Thymus (tissue), 11 donors: ENCODE data around the gene MAX. TPM values are rescaled to one million over a fixed set of nuclear protein-coding genes. Genes with fewer than 3 reads are reported as not detected.

Source experiments
- DNase-seq, 9 donors: peaks; one replicate each; pipeline ENCODE4 v3.0.0-alpha.2; 2013; ENCODE audit warnings: low spot score in 9 of 9, low read depth in 6 of 9, missing footprints in 1 of 9
- H3K27ac ChIP-seq, 2 donors: one replicate each; pipeline ENCODE4 v1.5.1; 2013; ENCODE audit warnings: control low read depth in 1 of 2, low read depth in 1 of 2, low read length in 1 of 2, mild to moderate bottlenecking in 1 of 2, moderate library complexity in 1 of 2
- H3K27me3 ChIP-seq, 2 donors: one replicate each; pipeline ENCODE4 v1.5.1; 2013; ENCODE audit warnings: low read length in 1 of 2; ENCODE audit not compliant: control insufficient read depth in 2 of 2, insufficient read depth in 1 of 2
- H3K36me3 ChIP-seq, 2 donors: one replicate each; pipeline ENCODE4 v1.5.1; 2013; ENCODE audit warnings: low read length in 1 of 2, mild to moderate bottlenecking in 1 of 2, moderate library complexity in 1 of 2; ENCODE audit not compliant: control insufficient read depth in 2 of 2, insufficient read depth in 2 of 2
- H3K4me1 ChIP-seq, 2 donors: one replicate each; pipeline ENCODE4 v1.5.1; 2013; ENCODE audit warnings: low read length in 2 of 2; ENCODE audit not compliant: control insufficient read depth in 2 of 2, insufficient read depth in 2 of 2
- H3K4me3 ChIP-seq, 2 donors: one replicate each; pipeline ENCODE4 v1.5.1; 2013; ENCODE audit warnings: low read length in 2 of 2, control low read depth in 1 of 2, mild to moderate bottlenecking in 1 of 2
- H3K9me3 ChIP-seq, 2 donors: one replicate each; pipeline ENCODE4 v1.5.1; 2013; ENCODE audit warnings: low read length in 1 of 2, mild to moderate bottlenecking in 1 of 2; ENCODE audit not compliant: control insufficient read depth in 2 of 2, insufficient read depth in 1 of 2
- WGBS: extraction: QIAGEN DNeasy Blood & Tissue Kit; methylation state at CpG from one replicate; pipeline ENCODE4 v1.1.7; 2013; 5-methylcytosine and 5-hydroxymethylcytosine counted together
- polyA plus RNA-seq: library from polyadenylated mRNA; stranded (reverse); fragments of 200-250 nt; gene quantifications from one replicate; pipeline ENCODE4 v1.2.3, GENCODE V29; 2013
- total RNA-seq: library from RNA; stranded (reverse); fragments of 120-200 nt; gene quantifications from one replicate; pipeline ENCODE4 v1.2.4, GENCODE V29; 2013
- donor health status: healthy.

MAX gene
- total and polyA plus RNA-seq, 2 donors: 61.5 to 104 TPM

- H3K36me3 ChIP-seq: no peaks in the 10 kb centered on the region
- H3K4me1 ChIP-seq: no peaks in the 10 kb centered on the region
- peaks cover 0 to 4% of the 10 kb centered on the region in 2 donors for H3K27me3 ChIP-seq
- 95% methylated on average over 5 of the region's 5 CpGs for WGBS
- no peak overlapping the region for H3K4me3 ChIP-seq
- no peak overlapping the region for H3K27ac ChIP-seq
- DNase-seq: no peak
- no peaks in the 10 kb centered on the region for H3K9me3 ChIP-seq
These were observed 39.2 kb upstream of the MAX start for GRCh38 chr14:65141523-65141922.

GRCh38 chr14:65137648-65138307 lies 35.5 kb upstream of the MAX start:
- Histone ChIP-seq H3K27me3 (no peaks in the 10 kb centered on the region), H3K27ac (no peak overlapping the region), H3K4me1 (peaks cover 4 to 9% of the 10 kb centered on the region in 2 donors), H3K9me3 (no peaks in the 10 kb centered on the region), H3K4me3 (no peak overlapping the region), H3K36me3 (no peaks in the 10 kb centered on the region)
- DNase-seq: no peak
- WGBS: 98% methylated on average over 9 of the region's 9 CpGs

GRCh38 chr14:65134651-65135579 lies 32.6 kb upstream of the MAX start:
- DNase-seq: peak in 6 of 9 donors; percentile 9 to 68 (median 26)
- H3K27me3 ChIP-seq: no peaks in the 10 kb centered on the region
- 33% methylated on average over 12 of the region's 12 CpGs for WGBS
- peak overlapping the region in 1 of 2 donors; percentile 2 for H3K27ac ChIP-seq
- no peak overlapping the region for H3K4me3 ChIP-seq
- H3K4me1 ChIP-seq: peaks cover 4 to 9% of the 10 kb centered on the region in 2 donors
- no peaks in the 10 kb centered on the region for H3K9me3 ChIP-seq
- H3K36me3 ChIP-seq: no peaks in the 10 kb centered on the region

GRCh38 chr14:65132855-65133254 lies 30.5 kb upstream of the MAX start:
- 97% methylated on average over 8 of the region's 8 CpGs for WGBS
- H3K36me3 ChIP-seq: no peaks in the 10 kb centered on the region
- no peak overlapping the region for H3K4me3 ChIP-seq
- peaks cover 4 to 9% of the 10 kb centered on the region in 2 donors for H3K4me1 ChIP-seq
- no peaks in the 10 kb centered on the region for H3K9me3 ChIP-seq
- no peak for DNase-seq
- no peaks in the 10 kb centered on the region for H3K27me3 ChIP-seq
- no peak overlapping the region for H3K27ac ChIP-seq

- 89% methylated on average over 7 of the region's 7 CpGs for WGBS
These were observed 29.0 kb upstream of the MAX start for GRCh38 chr14:65131301-65131701.

GRCh38 chr14:65128096-65128495 lies 25.8 kb upstream of the MAX start:
- DNase-seq: no peak
- 96% methylated on average over 5 of the region's 5 CpGs for WGBS
- Histone ChIP-seq H3K36me3 (no peaks in the 10 kb centered on the region), H3K9me3 (no peaks in the 10 kb centered on the region), H3K4me1 (no peaks in the 10 kb centered on the region), H3K27me3 (no peaks in the 10 kb centered on the region), H3K4me3 (no peak overlapping the region), H3K27ac (no peak overlapping the region)

More at GRCh38 chr14:65131301-65131701, 29.0 kb upstream of the MAX start:
- Histone ChIP-seq H3K9me3 (no peaks in the 10 kb centered on the region), H3K36me3 (no peaks in the 10 kb centered on the region), H3K4me3 (no peak overlapping the region), H3K4me1 (peaks cover 4 to 9% of the 10 kb centered on the region in 2 donors), H3K27me3 (no peaks in the 10 kb centered on the region), H3K27ac (no peak overlapping the region)
- DNase-seq: no peak

GRCh38 chr14:65117769-65118745 lies 15.7 kb upstream of the MAX start:
- Histone ChIP-seq H3K36me3 (no peaks in the 10 kb centered on the region), H3K27ac (no peak overlapping the region), H3K4me3 (no peak overlapping the region), H3K27me3 (no peaks in the 10 kb centered on the region), H3K9me3 (no peaks in the 10 kb centered on the region), H3K4me1 (peaks cover 0 to 3% of the 10 kb centered on the region in 2 donors)
- 57% methylated on average over 15 of the region's 15 CpGs for WGBS
- no peak for DNase-seq

DNA sequence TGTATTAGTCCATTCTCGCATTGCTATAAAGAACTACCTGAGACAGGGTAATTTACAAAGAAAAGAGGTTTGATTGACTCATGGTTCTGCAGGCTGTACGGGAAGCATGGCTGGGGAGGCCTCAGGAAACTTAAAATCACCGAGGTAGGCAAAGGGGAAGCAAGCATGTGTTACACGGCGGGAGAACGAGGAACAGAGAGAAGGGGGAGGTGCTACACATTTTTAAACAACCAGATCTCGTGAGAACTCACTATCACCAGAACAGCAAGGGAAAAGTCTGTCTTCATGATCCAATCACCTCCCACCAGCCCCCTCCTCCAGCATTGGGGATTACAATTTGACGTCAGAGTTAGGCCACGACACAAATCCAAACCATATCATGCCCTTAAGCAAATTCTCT lies 13.3 kb upstream of the MAX start:
- H3K27me3 ChIP-seq: no peaks in the 10 kb centered on the region
- no peaks in the 10 kb centered on the region for H3K9me3 ChIP-seq
- WGBS: 86% methylated on average over 9 of the region's 9 CpGs
- H3K4me1 ChIP-seq: peaks cover 0 to 3% of the 10 kb centered on the region in 2 donors
- no peaks in the 10 kb centered on the region for H3K36me3 ChIP-seq
- no peak overlapping the region for H3K27ac ChIP-seq
- no peak for DNase-seq
- no peak overlapping the region for H3K4me3 ChIP-seq
